ENCODE data around the gene CSTPP1.

The CSTPP1 gene

DNA sequence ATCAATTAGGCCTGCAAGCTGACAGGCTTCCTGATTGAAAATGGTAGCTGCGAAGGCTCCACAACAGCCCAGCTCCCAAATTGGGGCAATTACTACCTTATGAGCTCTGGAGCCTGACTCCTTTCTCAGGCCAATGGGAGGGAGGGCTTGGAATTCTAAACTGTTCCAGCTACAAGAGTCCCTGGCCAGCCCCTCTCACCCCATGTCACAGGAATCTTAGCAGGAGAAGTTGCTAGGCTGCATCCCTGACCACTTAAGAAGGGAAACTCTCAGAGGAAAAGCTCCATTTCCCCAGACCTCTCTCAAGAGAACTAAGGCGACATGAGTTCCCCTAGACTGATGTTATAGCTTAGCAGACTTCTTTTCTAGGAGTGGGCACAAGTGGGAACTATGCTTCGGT lies 23.1 kb upstream of the CSTPP1 start:
- TF ChIP-seq POLR2AphosphoS5 (IDR thresholded peaks at IDR 0.05; ENCODE audit: low read depth, low read length) (no peak), FOXP2 (optimal IDR thresholded peaks at IDR 0.05; ENCODE audit: borderline replicate concordance, extremely low read depth, extremely low read length, insufficient read depth) (no peak), SIN3A (IDR thresholded peaks at IDR 0.05; ENCODE audit: borderline replicate concordance, insufficient read depth, low read length) (no peak), TAF1 (IDR thresholded peaks at IDR 0.05; ENCODE audit: borderline replicate concordance, insufficient read depth, low read length) (no peak)
- TF ChIP-seq, protein P1, sequence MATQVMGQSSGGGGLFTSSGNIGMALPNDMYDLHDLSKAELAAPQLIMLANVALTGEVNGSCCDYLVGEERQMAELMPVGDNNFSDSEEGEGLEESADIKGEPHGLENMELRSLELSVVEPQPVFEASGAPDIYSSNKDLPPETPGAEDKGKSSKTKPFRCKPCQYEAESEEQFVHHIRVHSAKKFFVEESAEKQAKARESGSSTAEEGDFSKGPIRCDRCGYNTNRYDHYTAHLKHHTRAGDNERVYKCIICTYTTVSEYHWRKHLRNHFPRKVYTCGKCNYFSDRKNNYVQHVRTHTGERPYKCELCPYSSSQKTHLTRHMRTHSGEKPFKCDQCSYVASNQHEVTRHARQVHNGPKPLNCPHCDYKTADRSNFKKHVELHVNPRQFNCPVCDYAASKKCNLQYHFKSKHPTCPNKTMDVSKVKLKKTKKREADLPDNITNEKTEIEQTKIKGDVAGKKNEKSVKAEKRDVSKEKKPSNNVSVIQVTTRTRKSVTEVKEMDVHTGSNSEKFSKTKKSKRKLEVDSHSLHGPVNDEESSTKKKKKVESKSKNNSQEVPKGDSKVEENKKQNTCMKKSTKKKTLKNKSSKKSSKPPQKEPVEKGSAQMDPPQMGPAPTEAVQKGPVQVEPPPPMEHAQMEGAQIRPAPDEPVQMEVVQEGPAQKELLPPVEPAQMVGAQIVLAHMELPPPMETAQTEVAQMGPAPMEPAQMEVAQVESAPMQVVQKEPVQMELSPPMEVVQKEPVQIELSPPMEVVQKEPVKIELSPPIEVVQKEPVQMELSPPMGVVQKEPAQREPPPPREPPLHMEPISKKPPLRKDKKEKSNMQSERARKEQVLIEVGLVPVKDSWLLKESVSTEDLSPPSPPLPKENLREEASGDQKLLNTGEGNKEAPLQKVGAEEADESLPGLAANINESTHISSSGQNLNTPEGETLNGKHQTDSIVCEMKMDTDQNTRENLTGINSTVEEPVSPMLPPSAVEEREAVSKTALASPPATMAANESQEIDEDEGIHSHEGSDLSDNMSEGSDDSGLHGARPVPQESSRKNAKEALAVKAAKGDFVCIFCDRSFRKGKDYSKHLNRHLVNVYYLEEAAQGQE (IDR thresholded peaks at IDR 0.05; ENCODE audit: insufficient read depth in 1 of 2, low read depth in 2 of 2, low read length in 2 of 2) = no peak

DNA sequence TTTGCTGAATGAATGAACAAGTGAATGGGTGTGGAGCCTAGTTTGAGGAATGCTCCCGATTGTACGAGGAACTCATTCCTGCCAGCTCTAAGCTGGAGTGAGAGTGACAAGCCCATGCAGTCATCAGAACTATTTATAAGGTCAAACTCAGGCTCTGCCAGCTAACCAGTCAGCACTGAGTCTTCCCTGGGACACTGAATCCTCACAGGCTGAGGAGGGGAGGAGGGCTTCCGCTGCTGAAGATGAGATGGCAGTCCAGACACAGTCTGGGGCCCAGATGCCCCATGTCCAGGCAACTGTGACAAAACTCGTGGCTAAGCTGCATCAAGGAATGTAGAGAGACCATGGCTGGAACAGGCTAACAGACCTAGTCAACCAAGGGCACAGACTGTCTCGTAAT lies 22.2 kb upstream of the CSTPP1 start:
- no peak for TF ChIP-seq TAF1 (IDR thresholded peaks at IDR 0.05; ENCODE audit: borderline replicate concordance, insufficient read depth, low read length)
- no peak for TF ChIP-seq SIN3A (IDR thresholded peaks at IDR 0.05; ENCODE audit: borderline replicate concordance, insufficient read depth, low read length)
- TF ChIP-seq FOXP2 (optimal IDR thresholded peaks at IDR 0.05; ENCODE audit: borderline replicate concordance, extremely low read depth, extremely low read length, insufficient read depth) = no peak
- TF ChIP-seq, protein P1 (IDR thresholded peaks at IDR 0.05; ENCODE audit: insufficient read depth in 1 of 2, low read depth in 2 of 2, low read length in 2 of 2) = no peak
- no peak; the same call in 1 of the 2 replicates for TF ChIP-seq POLR2AphosphoS5 (IDR thresholded peaks at IDR 0.05; ENCODE audit: low read depth, low read length)

DNA sequence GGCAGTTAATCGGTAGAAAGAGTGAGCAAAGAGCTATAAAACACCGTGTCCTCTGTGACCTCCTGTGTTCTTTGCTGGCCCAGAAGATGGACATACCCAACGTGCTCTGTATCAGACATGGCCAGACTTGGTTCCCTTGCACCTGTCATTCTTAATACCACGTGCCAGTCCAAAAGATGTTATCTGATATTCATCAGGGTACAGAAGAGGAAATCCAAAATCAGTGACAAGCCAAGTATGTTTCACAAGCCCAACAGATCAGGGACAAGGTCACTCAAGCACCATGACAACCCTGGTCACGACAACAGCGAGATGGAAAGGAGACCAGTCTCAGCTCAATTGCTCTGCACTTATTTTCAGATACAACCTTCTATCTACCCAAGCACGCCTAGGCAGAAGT lies 21.7 kb upstream of the CSTPP1 start:
- no peak for TF ChIP-seq TAF1 (IDR thresholded peaks at IDR 0.05; ENCODE audit: borderline replicate concordance, insufficient read depth, low read length)
- TF ChIP-seq POLR2AphosphoS5 (IDR thresholded peaks at IDR 0.05; ENCODE audit: low read depth, low read length) = no peak
- TF ChIP-seq, protein P1 (IDR thresholded peaks at IDR 0.05; ENCODE audit: insufficient read depth in 1 of 2, low read depth in 2 of 2, low read length in 2 of 2) = no peak

DNA sequence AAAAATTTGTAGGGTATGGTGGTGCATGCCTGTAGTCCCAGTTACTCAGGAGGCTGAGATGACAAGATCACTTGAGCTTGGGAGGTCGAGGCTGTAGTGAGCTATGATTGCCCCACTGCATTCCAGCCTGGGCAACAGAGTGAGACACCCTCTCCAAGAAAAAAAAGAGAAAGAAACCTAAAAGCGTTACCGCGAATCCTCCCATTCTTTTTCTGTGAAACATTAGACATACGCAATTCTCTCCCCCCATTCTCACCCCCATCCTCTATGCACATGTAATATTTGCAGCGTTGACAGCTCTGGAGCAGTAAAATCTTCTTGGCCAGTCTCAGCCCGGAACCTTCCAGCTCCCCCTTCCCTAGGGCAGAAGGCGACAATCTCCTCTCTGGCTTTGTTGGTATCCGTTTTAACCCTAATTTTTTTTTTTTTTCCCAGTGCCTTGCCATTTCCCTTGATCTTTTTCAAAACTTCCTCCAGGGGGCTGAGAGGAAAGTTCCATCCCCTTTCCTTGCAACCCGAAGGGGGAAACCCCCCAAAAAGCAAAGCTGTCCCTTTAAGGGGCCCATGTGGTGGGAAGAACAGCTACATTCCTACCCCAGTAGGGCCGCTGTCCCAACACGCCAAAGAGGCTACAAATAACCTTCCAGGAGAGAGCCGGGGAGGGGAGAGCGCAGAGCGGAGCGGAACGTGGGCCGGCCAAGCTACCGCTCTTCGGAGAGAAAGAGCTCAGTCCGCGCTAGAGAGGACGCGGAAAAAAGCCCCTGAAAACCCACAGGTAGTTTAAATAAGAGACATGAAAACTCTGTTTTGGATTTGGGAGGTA lies 20.1 kb upstream of the CSTPP1 start:
- TF ChIP-seq SIN3A (IDR thresholded peaks at IDR 0.05; ENCODE audit: borderline replicate concordance, insufficient read depth, low read length) (peak; percentile 20; the same call in 1 of the 2 replicates), POLR2AphosphoS5 (IDR thresholded peaks at IDR 0.05; ENCODE audit: low read depth, low read length) (no peak), FOXP2 (optimal IDR thresholded peaks at IDR 0.05; ENCODE audit: borderline replicate concordance, extremely low read depth, extremely low read length, insufficient read depth) (no peak), TAF1 (IDR thresholded peaks at IDR 0.05; ENCODE audit: borderline replicate concordance, insufficient read depth, low read length) (peak; percentile 53; the same call in 1 of the 2 replicates)
- TF ChIP-seq, protein P1 (IDR thresholded peaks at IDR 0.05; ENCODE audit: insufficient read depth in 1 of 2, low read depth in 2 of 2, low read length in 2 of 2) = no peak

Data from PFSK-1 (cell line).